ENCODE data around the gene PLCB1.

DNA sequence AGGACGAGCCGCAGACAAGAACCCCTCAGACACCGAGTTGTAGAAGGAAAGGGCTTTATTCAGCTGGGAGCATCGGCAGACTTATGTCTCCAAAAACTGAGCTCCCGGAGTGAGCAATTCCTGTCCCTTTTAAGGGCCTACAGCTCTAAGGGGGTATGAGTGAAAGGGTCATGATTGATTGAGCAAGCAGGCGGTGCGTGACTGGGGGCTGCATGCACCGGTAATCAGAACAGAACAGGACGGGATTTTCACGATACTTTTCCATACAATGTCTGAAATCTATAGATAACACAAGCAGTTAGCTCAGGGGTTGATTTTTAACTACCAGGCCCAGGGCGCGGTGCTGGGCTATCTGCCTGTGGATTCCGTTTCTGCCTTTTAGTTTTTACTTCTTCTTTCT is 710.5 kb downstream of the PLCB1 start:
- TF ChIP-seq REST (IDR thresholded peaks at IDR 0.05; ENCODE audit: insufficient read depth in 1 of 2, low read depth in 2 of 2, low read length in 2 of 2) = no peak
- no peak for TF ChIP-seq POLR2AphosphoS5 (IDR thresholded peaks at IDR 0.05; ENCODE audit: low read depth, low read length)
- no peak for TF ChIP-seq SIN3A (IDR thresholded peaks at IDR 0.05; ENCODE audit: borderline replicate concordance, insufficient read depth, low read length)
